MM.1S (cell line): ENCODE data around the gene TBR1.

ENCODE experiments used
- DNase-seq: peaks from one replicate; pipeline ENCODE4 v3.0.0-alpha.2; 2015
- H2AFZ ChIP-seq: fragments of 300-600 bp; sonication (generic); 2 replicates; pipeline ENCODE4 v1.6.0; 2016; ENCODE audit warnings: antibody characterized with exemption, low read length
- H3F3A ChIP-seq: fragments of 300-600 bp; sonication (generic); 2 replicates; pipeline ENCODE4 v1.6.1; 2016; ENCODE audit warnings: mild to moderate bottlenecking, antibody characterized with exemption, low read length, moderate library complexity, mixed read lengths; ENCODE audit not compliant: insufficient read depth
- H3K27ac ChIP-seq: fragments of 300-600 bp; sonication (generic); 2 replicates; pipeline ENCODE4 v1.5.1; 2016; ENCODE audit warnings: mild to moderate bottlenecking, low read length
- H3K27me3 ChIP-seq: fragments of 300-600 bp; sonication (generic); replicated peaks from 2 replicates; pipeline ENCODE4 v1.6.0; 2016; ENCODE audit warnings: low read length; ENCODE audit not compliant: insufficient read depth
- H3K36me3 ChIP-seq: fragments of 300-600 bp; sonication (generic); replicated peaks from 2 replicates; pipeline ENCODE4 v1.6.1; 2016; ENCODE audit warnings: mild to moderate bottlenecking, low read length, mixed read lengths; ENCODE audit not compliant: insufficient read depth
- H3K4me1 ChIP-seq: fragments of 300-600 bp; sonication (generic); 2 replicates; pipeline ENCODE4 v1.6.1; 2016; ENCODE audit warnings: low read length, mixed read lengths
- H3K4me2 ChIP-seq: fragments of 300-600 bp; sonication (generic); 2 replicates; pipeline ENCODE4 v1.6.0; 2016; ENCODE audit warnings: low read depth, low read length
- H3K4me3 ChIP-seq: fragments of 300-600 bp; sonication (generic); 2 replicates; pipeline ENCODE4 v1.5.1; 2016; ENCODE audit warnings: low read length, mixed read lengths
- H3K79me2 ChIP-seq: fragments of 300-600 bp; sonication (generic); 2 replicates; pipeline ENCODE4 v1.6.1; 2016; ENCODE audit warnings: mixed run types, low read length, mixed read lengths
- H3K9ac ChIP-seq: fragments of 300-600 bp; sonication (generic); 2 replicates; pipeline ENCODE4 v1.6.1; 2016; ENCODE audit warnings: low read length, mixed read lengths
- H3K9me2 ChIP-seq: fragments of 300-600 bp; sonication (generic); replicated peaks from 2 replicates; pipeline ENCODE4 v1.6.1; 2016; ENCODE audit warnings: mild to moderate bottlenecking, low read length, mixed read lengths; ENCODE audit not compliant: insufficient read depth
- H3K9me3 ChIP-seq: fragments of 300-600 bp; sonication (generic); replicated peaks from 2 replicates; pipeline ENCODE4 v1.6.1; 2016; ENCODE audit warnings: mild to moderate bottlenecking, low read length, mixed read lengths; ENCODE audit not compliant: insufficient read depth
- H4K20me1 ChIP-seq: fragments of 300-600 bp; sonication (generic); 2 replicates; pipeline ENCODE4 v1.6.1; 2016; ENCODE audit warnings: mild to moderate bottlenecking, low read length, moderate library complexity, mixed read lengths; ENCODE audit not compliant: insufficient read depth
- EZH2 ChIP-seq: fragments of 300-600 bp; sonication (generic); optimal IDR thresholded peaks from 2 replicates; pipeline ENCODE3; 2017; ENCODE audit warnings: low read depth, mild to moderate bottlenecking, antibody characterized with exemption, low read length, mixed read lengths
- EZH2phosphoT487 ChIP-seq: fragments of 300-600 bp; sonication (generic); IDR thresholded peaks from 2 replicates; pipeline ENCODE4 v1.6.1; 2018; ENCODE audit warnings: antibody characterized with exemption, low read length
- TF ChIP-seq, protein P1 (sequence below): fragments of 300-600 bp; sonication (generic); IDR thresholded peaks from 2 replicates; pipeline ENCODE4 v1.5.1; 2016; ENCODE audit warnings: antibody characterized with exemption, low read length, mixed read lengths

The TBR1 gene

DNA sequence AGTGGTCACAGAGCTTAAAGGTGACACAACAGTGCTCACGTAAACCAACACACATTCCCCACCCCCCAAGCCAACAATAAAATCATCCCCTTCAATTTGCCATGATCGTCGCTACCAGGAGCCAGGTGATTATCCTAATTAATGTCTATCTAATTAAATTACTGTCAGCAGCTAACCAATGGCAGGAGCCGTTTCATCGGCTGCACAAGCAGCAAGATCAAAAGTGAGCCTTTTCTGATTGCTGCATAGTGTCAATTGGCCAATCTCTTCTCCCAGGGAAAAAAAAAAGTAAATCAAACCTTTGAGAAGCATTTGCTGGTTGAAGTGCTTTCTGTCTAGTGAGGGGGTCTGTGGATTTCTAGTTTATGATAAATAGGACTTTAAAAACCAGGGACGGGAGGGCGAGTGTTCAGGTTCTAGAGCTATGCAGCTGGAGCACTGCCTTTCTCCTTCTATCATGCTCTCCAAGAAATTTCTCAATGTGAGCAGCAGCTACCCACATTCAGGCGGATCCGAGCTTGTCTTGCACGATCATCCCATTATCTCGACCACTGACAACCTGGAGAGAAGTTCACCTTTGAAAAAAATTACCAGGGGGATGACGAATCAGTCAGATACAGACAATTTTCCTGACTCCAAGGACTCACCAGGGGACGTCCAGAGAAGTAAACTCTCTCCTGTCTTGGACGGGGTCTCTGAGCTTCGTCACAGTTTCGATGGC, at the start of gene TBR1:
TBR1 (plus strand) TSS at position 311 of the 721 bp plus-strand sequence; CDS start at position 425, 114 bp downstream.
- Histone ChIP-seq H3K79me2 (no peaks in the 10 kb centered on the region), H3K4me2 (no peak within 1 kb of the TSS), H3K4me3 (no peak within 1 kb of the TSS), H3K27ac (no peak within 1 kb of the TSS), H3K9me3 (no peaks in the 10 kb centered on the region), H3K9ac (no peak within 1 kb of the TSS), H3F3A (no peaks in the 10 kb centered on the region), H3K9me2 (no peaks in the 10 kb centered on the region), H3K36me3 (peaks cover 6% of the 10 kb centered on the region; the same call in 1 of the 2 replicates), H3K27me3 (no peaks in the 10 kb centered on the region), H3K4me1 (peaks cover 14% of the 10 kb centered on the region; the same call in 1 of the 2 replicates), H2AFZ (no peak within 1 kb of the TSS), H4K20me1 (no peaks in the 10 kb centered on the region)
- TF ChIP-seq EZH2phosphoT487 (no peak), EZH2 (no peak)
- TF ChIP-seq, protein P1, sequence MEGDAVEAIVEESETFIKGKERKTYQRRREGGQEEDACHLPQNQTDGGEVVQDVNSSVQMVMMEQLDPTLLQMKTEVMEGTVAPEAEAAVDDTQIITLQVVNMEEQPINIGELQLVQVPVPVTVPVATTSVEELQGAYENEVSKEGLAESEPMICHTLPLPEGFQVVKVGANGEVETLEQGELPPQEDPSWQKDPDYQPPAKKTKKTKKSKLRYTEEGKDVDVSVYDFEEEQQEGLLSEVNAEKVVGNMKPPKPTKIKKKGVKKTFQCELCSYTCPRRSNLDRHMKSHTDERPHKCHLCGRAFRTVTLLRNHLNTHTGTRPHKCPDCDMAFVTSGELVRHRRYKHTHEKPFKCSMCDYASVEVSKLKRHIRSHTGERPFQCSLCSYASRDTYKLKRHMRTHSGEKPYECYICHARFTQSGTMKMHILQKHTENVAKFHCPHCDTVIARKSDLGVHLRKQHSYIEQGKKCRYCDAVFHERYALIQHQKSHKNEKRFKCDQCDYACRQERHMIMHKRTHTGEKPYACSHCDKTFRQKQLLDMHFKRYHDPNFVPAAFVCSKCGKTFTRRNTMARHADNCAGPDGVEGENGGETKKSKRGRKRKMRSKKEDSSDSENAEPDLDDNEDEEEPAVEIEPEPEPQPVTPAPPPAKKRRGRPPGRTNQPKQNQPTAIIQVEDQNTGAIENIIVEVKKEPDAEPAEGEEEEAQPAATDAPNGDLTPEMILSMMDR, result no peak
- no peak for DNase-seq

DNA sequence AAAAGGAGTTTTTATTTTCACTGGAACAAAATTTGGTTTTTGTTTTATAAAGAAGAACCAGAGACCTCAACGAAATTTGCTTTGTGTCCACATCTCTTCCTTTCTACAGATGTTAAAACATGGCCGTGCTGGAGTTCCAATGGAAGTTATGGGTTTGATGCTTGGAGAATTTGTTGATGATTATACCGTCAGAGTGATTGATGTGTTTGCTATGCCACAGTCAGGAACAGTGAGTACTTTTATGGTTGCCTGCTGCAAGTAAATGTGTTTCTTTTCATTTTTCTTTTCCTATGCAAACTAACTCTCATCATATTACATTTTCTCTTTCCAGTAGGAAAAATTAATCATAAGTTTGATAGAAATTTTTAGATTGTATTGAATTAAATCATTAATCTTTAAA, 48.4 kb upstream of the TBR1 start:
- Histone ChIP-seq H2AFZ (no peak overlapping the region), H3K36me3 (peaks cover 10% of the 10 kb centered on the region; the same call in 1 of the 2 replicates), H4K20me1 (peaks cover 22% of the 10 kb centered on the region), H3K4me1 (no peaks in the 10 kb centered on the region), H3K27ac (no peak overlapping the region), H3K79me2 (peaks cover 64% of the 10 kb centered on the region), H3F3A (peaks cover 3% of the 10 kb centered on the region; the same call in 1 of the 2 replicates), H3K27me3 (no peaks in the 10 kb centered on the region), H3K4me2 (no peak overlapping the region), H3K9me3 (no peaks in the 10 kb centered on the region), H3K9ac (no peak overlapping the region), H3K9me2 (no peaks in the 10 kb centered on the region), H3K4me3 (no peak overlapping the region)
- TF ChIP-seq EZH2phosphoT487 (no peak), EZH2 (no peak)
- TF ChIP-seq, protein P1, result no peak
- no peak for DNase-seq

DNA sequence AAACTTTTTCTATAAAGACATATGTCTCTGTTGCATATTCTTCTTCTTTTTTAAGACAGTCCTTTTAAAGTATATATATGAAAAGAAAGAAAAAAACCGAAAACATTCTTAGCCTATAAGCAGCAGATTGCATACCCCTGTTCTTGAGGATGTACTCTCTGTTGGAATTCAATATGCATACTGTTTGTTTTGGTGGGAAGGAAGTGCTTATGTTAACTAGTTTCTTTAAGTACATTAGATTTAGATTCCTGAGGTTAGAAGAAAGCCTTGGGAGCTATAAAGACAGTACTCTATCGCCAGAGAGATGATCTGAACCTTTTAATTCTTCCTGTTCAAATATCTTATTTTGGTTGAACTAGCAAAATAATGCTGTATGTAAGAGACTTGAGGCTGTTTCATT, 46.8 kb upstream of the TBR1 start:
- Histone ChIP-seq H3K9me2 (no peaks in the 10 kb centered on the region), H3K79me2 (peaks cover 54% of the 10 kb centered on the region), H3K27ac (no peak overlapping the region), H3K9me3 (no peaks in the 10 kb centered on the region), H3K27me3 (no peaks in the 10 kb centered on the region), H3F3A (peaks cover 3% of the 10 kb centered on the region; the same call in 1 of the 2 replicates), H3K9ac (no peak overlapping the region), H3K4me1 (no peaks in the 10 kb centered on the region), H3K4me3 (no peak overlapping the region), H2AFZ (no peak overlapping the region), H3K4me2 (no peak overlapping the region), H4K20me1 (peaks cover 22% of the 10 kb centered on the region), H3K36me3 (peaks cover 10% of the 10 kb centered on the region; the same call in 1 of the 2 replicates)
- no peak for DNase-seq
- TF ChIP-seq EZH2phosphoT487, result no peak

DNA sequence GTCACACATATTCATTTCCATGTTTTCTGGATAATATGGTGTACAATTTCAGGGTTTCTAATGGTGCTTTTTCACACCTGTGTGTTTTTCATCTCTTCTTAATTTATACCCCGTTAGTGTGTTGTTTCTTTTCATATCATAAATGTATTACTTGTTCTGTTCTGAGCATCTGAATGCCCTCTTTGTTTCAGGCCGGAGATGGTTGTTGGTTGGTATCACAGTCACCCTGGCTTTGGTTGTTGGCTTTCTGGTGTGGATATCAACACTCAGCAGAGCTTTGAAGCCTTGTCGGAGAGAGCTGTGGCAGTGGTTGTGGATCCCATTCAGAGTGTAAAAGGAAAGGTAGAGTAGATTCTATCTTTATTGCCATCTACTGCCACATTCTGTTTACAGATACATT, 45.1 kb upstream of the TBR1 start:
- peaks cover 10% of the 10 kb centered on the region; the same call in 1 of the 2 replicates for H3K36me3 ChIP-seq
- no peak overlapping the region for H3K27ac ChIP-seq
- no peak overlapping the region for H3K4me2 ChIP-seq
- H3K4me3 ChIP-seq, result no peak overlapping the region
- H3K9me2 ChIP-seq, result no peaks in the 10 kb centered on the region
- H3K9me3 ChIP-seq, result no peaks in the 10 kb centered on the region
- no peaks in the 10 kb centered on the region for H3K27me3 ChIP-seq
- H3K79me2 ChIP-seq, result peaks cover 41% of the 10 kb centered on the region
- TF ChIP-seq, protein P1, result no peak
- TF ChIP-seq EZH2phosphoT487, result no peak
- TF ChIP-seq EZH2, result no peak
- no peak overlapping the region for H3K9ac ChIP-seq
- peaks cover 3% of the 10 kb centered on the region; the same call in 1 of the 2 replicates for H3F3A ChIP-seq
- no peak for DNase-seq
- H4K20me1 ChIP-seq, result peaks cover 11% of the 10 kb centered on the region
- no peak overlapping the region for H2AFZ ChIP-seq
- no peaks in the 10 kb centered on the region for H3K4me1 ChIP-seq
